Natural killer cell (primary cell): Measurements from ENCODE around the gene C1QTNF5. TPM values are rescaled to one million over a fixed set of nuclear protein-coding genes. Genes with fewer than 3 reads are reported as not detected.

ENCODE experiments used
- ATAC-seq, 3 donors: fragments of 150-1000 bp in 2 of 3; fragments of 200-7000 bp in 1 of 3; cut with Tn5 transposase; 1 replicate in 1 of 3; 2 replicates in 2 of 3; pipeline ENCODE4 v1.10.0; 2021; ENCODE audit warnings: mild to moderate bottlenecking in 2 of 3, moderate library complexity in 2 of 3
- DNase-seq, 2 donors: peaks; one replicate each; pipeline versions ENCODE4 v3.0.0 to v3.0.0-alpha.2; 2013 to 2021; ENCODE audit warnings: mixed read lengths in 1 of 2
- H3K27ac ChIP-seq: one replicate; pipeline ENCODE4 v1.5.1; 2013; ENCODE audit warnings: mild to moderate bottlenecking, low read length
- H3K27me3 ChIP-seq: one replicate; pipeline ENCODE4 v1.6.1; 2013; ENCODE audit warnings: low read length; ENCODE audit not compliant: control insufficient read depth, insufficient read depth
- H3K36me3 ChIP-seq: one replicate; pipeline ENCODE4 v1.6.1; 2013; ENCODE audit warnings: low read length; ENCODE audit not compliant: control insufficient read depth, insufficient read depth
- H3K4me1 ChIP-seq: one replicate; pipeline ENCODE4 v1.6.1; 2013; ENCODE audit warnings: low read length; ENCODE audit not compliant: control insufficient read depth, insufficient read depth
- H3K4me3 ChIP-seq: one replicate; pipeline ENCODE4 v1.5.1; 2013; ENCODE audit warnings: low read length
- H3K9me3 ChIP-seq: one replicate; pipeline ENCODE4 v1.6.1; 2013; ENCODE audit warnings: low read length; ENCODE audit not compliant: control insufficient read depth, insufficient read depth
- H3K27ac Mint-ChIP-seq, 2 donors: one replicate each; pipeline ENCODE4 v1.8.0; 2022; ENCODE audit warnings: mild to moderate bottlenecking in 2 of 2, mixed read lengths in 2 of 2, moderate library complexity in 1 of 2
- H3K27me3 Mint-ChIP-seq, 2 donors: one replicate each; pipeline ENCODE4 v1.8.0; 2022; ENCODE audit warnings: low read depth in 2 of 2, mixed read lengths in 2 of 2
- H3K36me3 Mint-ChIP-seq: one replicate; pipeline ENCODE4 v1.8.0; 2022; ENCODE audit warnings: mixed read lengths
- H3K4me1 Mint-ChIP-seq, 2 donors: one replicate each; pipeline ENCODE4 v1.8.0; 2022; ENCODE audit warnings: mixed read lengths in 2 of 2
- H3K4me3 Mint-ChIP-seq: one replicate; pipeline ENCODE4 v1.8.0; 2022; ENCODE audit warnings: mild to moderate bottlenecking, moderate library complexity, mixed read lengths
- H3K9me3 Mint-ChIP-seq, 2 donors: one replicate each; pipeline ENCODE4 v1.8.0; 2022; ENCODE audit warnings: mixed read lengths in 2 of 2
- WGBS: methylation state at CpG from one replicate; pipeline ENCODE4 v1.1.7; 2013; ENCODE audit warnings: missing lambda C conversion rate; ENCODE audit not compliant: insufficient coverage; 5-methylcytosine and 5-hydroxymethylcytosine counted together
- intact Hi-C: fragments of 100-400 bp; cut with micrococcal nuclease; formaldehyde crosslinking; loops from one replicate; pipeline ENCODE4 v1.14.2; 2022
- total RNA-seq, 4 donors: library from RNA; stranded (reverse); fragments of 120-200 nt in 1 of 4; gene quantifications; one replicate each; pipeline versions ENCODE4 v1.2.3 to v1.2.4, GENCODE V29; 2013 to 2022
- TF ChIP-seq, protein P1 (sequence below): fragments of 200-600 bp; IDR thresholded peaks from one replicate; pipeline ENCODE4 v1.8.0; 2022; ENCODE audit warnings: antibody characterized with exemption

Gene C1QTNF5
- total RNA-seq, 3 donors from 2014 or later (not counting 1 experiment from before 2014, with no cell fraction given) = not detected

DNA sequence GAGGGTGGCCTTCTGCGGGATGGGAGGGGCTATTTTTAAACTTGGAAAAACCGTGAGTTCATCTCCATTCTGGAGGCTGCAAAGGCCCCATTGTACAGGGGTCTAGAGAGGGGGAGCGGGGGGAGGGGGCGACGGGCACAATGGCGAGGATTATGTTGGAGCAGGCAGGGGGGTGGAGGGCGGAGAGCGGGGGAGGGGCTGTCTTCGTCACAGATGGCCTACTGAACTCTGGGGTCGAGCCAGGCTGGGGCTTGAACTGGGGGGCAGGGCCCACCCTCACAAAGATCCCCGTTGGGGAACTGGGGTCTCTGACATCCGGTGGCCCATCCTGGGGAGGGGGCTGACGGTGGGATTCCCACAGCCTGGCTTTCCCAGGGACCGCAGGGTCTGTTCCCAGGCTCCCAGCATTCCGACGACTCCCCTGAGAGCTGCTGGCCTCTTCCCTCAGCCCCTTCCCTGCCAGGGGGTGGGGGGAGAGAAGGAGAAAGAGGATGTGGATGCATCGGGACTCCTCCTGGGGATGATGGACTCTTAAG, 20.4 kb downstream of the C1QTNF5 start:
- Histone ChIP-seq H3K9me3 (no peaks in the 10 kb centered on the region), H3K27me3 (peaks cover 24% of the 10 kb centered on the region), H3K36me3 (no peaks in the 10 kb centered on the region), H3K4me3 (no peak overlapping the region), H3K27ac (no peak overlapping the region), H3K4me1 (peaks cover 38% of the 10 kb centered on the region)
- H3K9me3 Mint-ChIP-seq = no peaks in the 10 kb centered on the region
- no peak for DNase-seq
- WGBS = 55% methylated on average over 17 of the region's 17 CpGs
- intact Hi-C loops = loop anchor here (5.0 kb wide), 1 partner anchor 113 kb away; the partner anchor contains the start of gene CBL
- peaks cover 0 to 39% of the 10 kb centered on the region in 2 donors for H3K4me1 Mint-ChIP-seq
- H3K27me3 Mint-ChIP-seq = peaks cover 27 to 30% of the 10 kb centered on the region in 2 donors
- H3K27ac Mint-ChIP-seq = peak overlapping the region in 1 of 2 donors; percentile 35
- no peaks in the 10 kb centered on the region for H3K36me3 Mint-ChIP-seq
- peak overlapping the region; percentile 84 for H3K4me3 Mint-ChIP-seq
- TF ChIP-seq, protein P1, sequence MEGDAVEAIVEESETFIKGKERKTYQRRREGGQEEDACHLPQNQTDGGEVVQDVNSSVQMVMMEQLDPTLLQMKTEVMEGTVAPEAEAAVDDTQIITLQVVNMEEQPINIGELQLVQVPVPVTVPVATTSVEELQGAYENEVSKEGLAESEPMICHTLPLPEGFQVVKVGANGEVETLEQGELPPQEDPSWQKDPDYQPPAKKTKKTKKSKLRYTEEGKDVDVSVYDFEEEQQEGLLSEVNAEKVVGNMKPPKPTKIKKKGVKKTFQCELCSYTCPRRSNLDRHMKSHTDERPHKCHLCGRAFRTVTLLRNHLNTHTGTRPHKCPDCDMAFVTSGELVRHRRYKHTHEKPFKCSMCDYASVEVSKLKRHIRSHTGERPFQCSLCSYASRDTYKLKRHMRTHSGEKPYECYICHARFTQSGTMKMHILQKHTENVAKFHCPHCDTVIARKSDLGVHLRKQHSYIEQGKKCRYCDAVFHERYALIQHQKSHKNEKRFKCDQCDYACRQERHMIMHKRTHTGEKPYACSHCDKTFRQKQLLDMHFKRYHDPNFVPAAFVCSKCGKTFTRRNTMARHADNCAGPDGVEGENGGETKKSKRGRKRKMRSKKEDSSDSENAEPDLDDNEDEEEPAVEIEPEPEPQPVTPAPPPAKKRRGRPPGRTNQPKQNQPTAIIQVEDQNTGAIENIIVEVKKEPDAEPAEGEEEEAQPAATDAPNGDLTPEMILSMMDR = no peak
- no peak for ATAC-seq

DNA sequence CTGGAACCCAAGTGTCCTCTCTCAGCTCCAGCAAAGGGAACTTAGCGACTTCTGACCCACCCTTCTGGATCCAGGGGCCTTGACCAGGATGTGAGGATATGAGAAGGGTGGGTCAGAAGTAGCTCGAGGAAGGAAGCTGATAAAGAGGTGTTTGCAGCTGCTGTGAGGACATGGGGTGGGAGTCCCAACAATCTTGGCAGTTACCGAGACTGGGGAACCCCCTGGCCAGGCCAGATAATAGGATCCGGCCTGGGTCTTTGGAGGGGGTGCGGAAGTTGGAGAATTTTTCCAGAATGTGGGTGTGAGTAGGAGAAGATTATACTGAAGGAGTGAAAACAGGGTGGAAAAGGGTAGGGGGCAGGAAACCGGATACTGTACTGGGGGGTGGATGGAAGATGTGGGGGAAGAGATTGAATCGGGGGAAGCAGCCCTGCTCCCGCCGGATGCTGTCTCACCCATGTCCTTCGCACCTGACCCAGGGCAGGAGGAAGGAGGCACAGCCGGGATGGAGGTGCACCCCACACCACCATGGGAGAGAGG, 20.9 kb downstream of the C1QTNF5 start:
- ATAC-seq (no peak), DNase-seq (no peak)
- Histone ChIP-seq H3K27ac (peak overlapping the region; percentile 42), H3K4me1 (peaks cover 44% of the 10 kb centered on the region), H3K36me3 (no peaks in the 10 kb centered on the region), H3K4me3 (no peak overlapping the region), H3K9me3 (no peaks in the 10 kb centered on the region), H3K27me3 (peaks cover 29% of the 10 kb centered on the region)
- peaks cover 27 to 31% of the 10 kb centered on the region in 2 donors for H3K27me3 Mint-ChIP-seq
- peak overlapping the region; percentile 84 for H3K4me3 Mint-ChIP-seq
- TF ChIP-seq, protein P1 = no peak
- 70% methylated on average over 11 of the region's 11 CpGs for WGBS
- intact Hi-C loops = loop anchor here (5.0 kb wide), 1 partner anchor 112 kb away; the partner anchor contains the start of gene CBL
- no peaks in the 10 kb centered on the region for H3K36me3 Mint-ChIP-seq
- peaks cover 0 to 43% of the 10 kb centered on the region in 2 donors for H3K4me1 Mint-ChIP-seq
- H3K9me3 Mint-ChIP-seq = no peaks in the 10 kb centered on the region
- peak overlapping the region in 1 of 2 donors; percentile 35 for H3K27ac Mint-ChIP-seq

DNA sequence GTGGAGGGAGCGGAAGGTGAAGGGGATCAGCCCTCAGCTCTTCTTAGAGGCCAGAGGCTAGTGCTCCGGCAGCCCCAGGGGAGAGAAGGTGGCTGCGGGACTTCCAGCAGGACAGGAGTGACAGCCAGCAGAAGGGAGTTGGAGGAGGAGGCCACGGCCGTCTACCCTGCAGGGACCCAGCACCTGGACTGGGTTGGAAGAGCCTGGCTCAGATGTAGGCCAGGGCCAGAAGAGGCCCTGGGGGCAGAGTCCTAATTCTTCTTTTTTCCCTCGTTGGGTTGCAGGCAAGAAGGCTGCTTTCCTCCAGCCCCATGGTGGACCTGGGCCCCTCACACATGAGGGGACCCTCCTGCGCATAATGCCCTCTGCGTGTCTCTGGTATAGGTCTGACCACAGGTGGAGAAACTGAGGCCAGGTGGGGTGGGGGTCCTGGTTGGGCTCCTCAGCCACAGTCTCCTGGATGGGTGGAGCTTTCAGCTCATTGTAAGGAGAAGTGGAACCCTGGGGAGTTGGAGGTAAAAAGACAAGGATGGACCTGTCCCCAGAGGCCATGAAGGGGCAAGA, 21.5 kb downstream of the C1QTNF5 start:
- peak overlapping the region in 1 of 2 donors; percentile 35 for H3K27ac Mint-ChIP-seq
- intact Hi-C loops = no loop called here
- DNase-seq (no peak), ATAC-seq (no peak)
- Histone ChIP-seq H3K4me3 (no peak overlapping the region), H3K4me1 (peaks cover 44% of the 10 kb centered on the region), H3K27me3 (peaks cover 31% of the 10 kb centered on the region), H3K36me3 (no peaks in the 10 kb centered on the region), H3K9me3 (no peaks in the 10 kb centered on the region), H3K27ac (peak overlapping the region; percentile 42)
- peaks cover 27 to 31% of the 10 kb centered on the region in 2 donors for H3K27me3 Mint-ChIP-seq
- H3K4me1 Mint-ChIP-seq = peaks cover 0 to 43% of the 10 kb centered on the region in 2 donors
- WGBS = 83% methylated on average over 8 of the region's 8 CpGs
- H3K9me3 Mint-ChIP-seq = no peaks in the 10 kb centered on the region
- peak overlapping the region; percentile 84 for H3K4me3 Mint-ChIP-seq
- H3K36me3 Mint-ChIP-seq = no peaks in the 10 kb centered on the region
- TF ChIP-seq, protein P1 = no peak
